HEK293T (cell line): ENCODE measurements around the gene CDHR3.
"Not testable (repeated sequence)": the region's sequence is repeated elsewhere in the genome, so short reads cannot be mapped to it uniquely, and the experiment has no call there.

Experiments used
- ARNT ChIP-seq: fragments of 450-650 bp; IDR thresholded peaks from 2 replicates; pipeline ENCODE4 v1.6.1; 2017; ENCODE audit warnings: mild to moderate bottlenecking
- BHLHE40 ChIP-seq: fragments of 450-650 bp; IDR thresholded peaks from 2 replicates; pipeline ENCODE4 v1.6.1; 2016; ENCODE audit warnings: mild to moderate bottlenecking, moderate library complexity, borderline replicate concordance
- ELF4 ChIP-seq: fragments of 450-650 bp; IDR thresholded peaks from 2 replicates; pipeline ENCODE4 v1.6.1; 2017; ENCODE audit warnings: antibody characterized with exemption
- FOXA1 ChIP-seq: fragments of 450-650 bp; IDR thresholded peaks from 2 replicates; pipeline ENCODE4 v1.6.1; 2016; ENCODE audit warnings: mild to moderate bottlenecking
- FOXK2 ChIP-seq: fragments of 450-650 bp; IDR thresholded peaks from 2 replicates; pipeline ENCODE4 v1.6.1; 2016; ENCODE audit warnings: mild to moderate bottlenecking
- FOXM1 ChIP-seq: fragments of 450-650 bp; IDR thresholded peaks from 2 replicates; pipeline ENCODE4 v1.6.1; 2017; ENCODE audit warnings: mild to moderate bottlenecking, borderline replicate concordance
- HDGF ChIP-seq: fragments of 450-650 bp; IDR thresholded peaks from 2 replicates; pipeline ENCODE4 v1.6.1; 2017; ENCODE audit warnings: antibody characterized with exemption, borderline replicate concordance
- L3MBTL2 ChIP-seq: fragments of 450-650 bp; conservative IDR thresholded peaks from 2 replicates; pipeline ENCODE4 v1.6.1; 2016; ENCODE audit warnings: mild to moderate bottlenecking
- NFRKB ChIP-seq: fragments of 450-650 bp; IDR thresholded peaks from 2 replicates; pipeline ENCODE4 v1.6.1; 2016; ENCODE audit warnings: mild to moderate bottlenecking, moderate library complexity
- SP1 ChIP-seq: fragments of 450-650 bp; IDR thresholded peaks from 2 replicates; pipeline ENCODE4 v1.6.1; 2017
- SUZ12 ChIP-seq: fragments of 450-650 bp; IDR thresholded peaks from 2 replicates; pipeline ENCODE4 v1.6.1; 2016; ENCODE audit warnings: mild to moderate bottlenecking
- TARDBP ChIP-seq: fragments of 450-650 bp; IDR thresholded peaks from 2 replicates; pipeline ENCODE4 v1.6.1; 2016
- ZNF384 ChIP-seq: fragments of 450-650 bp; IDR thresholded peaks from 2 replicates; pipeline ENCODE4 v1.6.1; 2016

GRCh38 chr7:105955651-105956466 is 7.2 kb upstream of the CDHR3 start:
- not testable (repeated sequence) for TF ChIP-seq BHLHE40, FOXM1, FOXA1, TARDBP, ARNT, L3MBTL2, SP1, HDGF, FOXK2, SUZ12, NFRKB, ZNF384, ELF4
